ENCODE results near the gene NCAM1. TPM values are rescaled to one million over a fixed set of nuclear protein-coding genes. Genes with fewer than 3 reads are reported as not detected.

Gene NCAM1
- total and polyA plus RNA-seq, 10 donors, result 0.41 to 13.2 (median 7.1) TPM

- Histone ChIP-seq H3K4me3 (no peak overlapping the region), H3K27me3 (replicated peaks in 1 of 7) (peaks cover 0 to 3% (median 0%) of the 10 kb centered on the region in 7 donors), H3K9me3 (no peaks in the 10 kb centered on the region), H3K4me1 (no peaks in the 10 kb centered on the region), H3K36me3 (no peaks in the 10 kb centered on the region), H3K27ac (no peak overlapping the region)
- intact Hi-C loops (cut with DNase I; ENCODE audit: low total_unique reads), result no loop called here
- 60 to 72% (median 65%) methylated on average over 7 of the region's 7 CpGs for WGBS, 5 donors
- no peak for TF ChIP-seq POLR2AphosphoS5 (IDR thresholded peaks at IDR 0.05)
- DNase-seq, result no peak
These were observed 18.1 kb upstream of the NCAM1 start for GRCh38 chr11:112942966-112943643.

- H3K4me1 ChIP-seq, result no peaks in the 10 kb centered on the region
- no peak for TF ChIP-seq POLR2AphosphoS5 (IDR thresholded peaks at IDR 0.05)
- TF ChIP-seq CTCF (IDR thresholded peaks at IDR 0.05 in 8 of 11, conservative IDR thresholded peaks at IDR 0.05 in 3 of 11), result no peak
- TF ChIP-seq POLR2A (IDR thresholded peaks at IDR 0.05), result no peak
- no peak overlapping the region for H3K27ac ChIP-seq
- H3K9me3 ChIP-seq, result no peaks in the 10 kb centered on the region
- no peaks in the 10 kb centered on the region for H3K36me3 ChIP-seq
- no peak overlapping the region for H3K4me3 ChIP-seq
- DNase-seq, result no peak
- H3K27me3 ChIP-seq (replicated peaks in 1 of 7), result peaks cover 0 to 24% (median 0%) of the 10 kb centered on the region in 7 donors
- 58 to 75% (median 72%) methylated on average over 3 of the region's 3 CpGs for WGBS, 5 donors
- intact Hi-C loops (cut with DNase I; ENCODE audit: low total_unique reads), result no loop called here
These were observed 14.4 kb upstream of the NCAM1 start for GRCh38 chr11:112946866-112947265.

- Histone ChIP-seq H3K36me3 (no peaks in the 10 kb centered on the region), H3K27me3 (replicated peaks in 1 of 7) (peaks cover 0 to 36% (median 6%) of the 10 kb centered on the region in 7 donors)
These were observed 11.2 kb upstream of the NCAM1 start for GRCh38 chr11:112949781-112950575.

GRCh38 chr11:112958670-112959069, 2.5 kb upstream of the NCAM1 start:
- no peak overlapping the region for H3K4me3 ChIP-seq
- 32 to 61% (median 40%) methylated on average over 4 of the region's 4 CpGs for WGBS, 5 donors
- peaks cover 5 to 83% (median 46%) of the 10 kb centered on the region in 7 donors for H3K27me3 ChIP-seq (replicated peaks in 1 of 7)
- no peak for DNase-seq
- H3K27ac ChIP-seq, result no peak overlapping the region
- H3K9me3 ChIP-seq, result no peaks in the 10 kb centered on the region
- TF ChIP-seq POLR2AphosphoS5 (IDR thresholded peaks at IDR 0.05), result no peak
- no peak for TF ChIP-seq POLR2A (IDR thresholded peaks at IDR 0.05)
- TF ChIP-seq CTCF (IDR thresholded peaks at IDR 0.05 in 8 of 11, conservative IDR thresholded peaks at IDR 0.05 in 3 of 11), result no peak
- intact Hi-C loops (cut with DNase I; ENCODE audit: low total_unique reads), result no loop called here
- H3K36me3 ChIP-seq, result no peaks in the 10 kb centered on the region
- H3K4me1 ChIP-seq, result peaks cover 3 to 32% (median 28%) of the 10 kb centered on the region in 6 donors

More at GRCh38 chr11:112949781-112950575, 11.2 kb upstream of the NCAM1 start:
- DNase-seq, result no peak
- Histone ChIP-seq H3K4me3 (no peak overlapping the region), H3K4me1 (no peaks in the 10 kb centered on the region), H3K9me3 (no peaks in the 10 kb centered on the region), H3K27ac (no peak overlapping the region)
- WGBS, 5 donors, result 60 to 80% (median 69%) methylated on average over 6 of the region's 6 CpGs
- no peak for TF ChIP-seq POLR2AphosphoS5 (IDR thresholded peaks at IDR 0.05)
- TF ChIP-seq POLR2A (IDR thresholded peaks at IDR 0.05), result no peak
- TF ChIP-seq CTCF (IDR thresholded peaks at IDR 0.05 in 8 of 11, conservative IDR thresholded peaks at IDR 0.05 in 3 of 11), result no peak
- intact Hi-C loops (cut with DNase I; ENCODE audit: low total_unique reads), result no loop called here

All from spleen (tissue), 11 donors.